K562 (cell line): ENCODE data around the gene CMIP. TPM values are rescaled to one million over a fixed set of nuclear protein-coding genes. Genes with fewer than 3 reads are reported as not detected.

ENCODE experiments used
- ATAC-seq: fragments of 200-7000 bp; cut with Tn5 transposase; 3 replicates; pipeline ENCODE4 v1.9.1; 2020; ENCODE audit warnings: moderate library complexity
- BruUV-seq: library from RNA; stranded (reverse); fragments of 400-500 nt; replicated peaks from 2 replicates; lab custom pipeline; 2021; lab: Mats Ljungman, UMichigan
- CTCF ChIA-PET: fragments of 300-600 bp; formaldehyde crosslinking; extraction: SDS; loops from one replicate; lab custom pipeline; 2021; ENCODE audit warnings: low intra/inter-chr PET ratio; lab: Yijun Ruan, JAX
- POLR2A ChIA-PET: fragments of 300-600, 350-650 bp; sonication (Branson Sonifier 250); formaldehyde crosslinking; extraction: SDS; loops from one replicate; lab custom pipeline; 2021; ENCODE audit warnings: antibody characterized with exemption, inconsistent platforms; lab: Yijun Ruan, JAX
- DNase-seq, 4 experiments: peaks; one replicate each; pipeline versions ENCODE4 v3.0.0 to v3.0.0-alpha.2; 2011 to 2018; ENCODE audit warnings: low spot score in 3 of 4, mixed read lengths in 3 of 4; ENCODE audit errors: extremely low read depth in 1 of 4
- FAIRE-seq: peaks from 2 replicates; lab custom pipeline; 2011; peaks lifted over from hg19 to GRCh38; lab: Jason Lieb, UNC
- H2AFZ ChIP-seq: 2 replicates; pipeline ENCODE4 v1.6.0; 2011; ENCODE audit warnings: low read depth, low read length, control low read depth, inconsistent platforms
- H3K27ac ChIP-seq: fragments of 200-600 bp; 3 replicates; pipeline ENCODE4 v1.8.0; 2011; ENCODE audit warnings: low read depth, mild to moderate bottlenecking, control low read depth, inconsistent platforms, low read length, moderate library complexity, mixed read lengths; ENCODE audit errors: extremely low read depth
- H3K27me3 ChIP-seq, 2 experiments: fragments of 300-600 bp in 1 of 2; 2 replicates in 1 of 2; 3 replicates in 1 of 2; pipeline versions ENCODE4 v1.6.0 to v1.8.0; 2011; ENCODE audit warnings: inconsistent platforms in 2 of 2, low read length in 2 of 2, mild to moderate bottlenecking in 1 of 2, mixed read lengths in 1 of 2, moderate library complexity in 1 of 2; ENCODE audit not compliant: control insufficient read depth in 2 of 2, insufficient read depth in 2 of 2
- H3K36me3 ChIP-seq: fragments of 300-600 bp; 3 replicates; pipeline ENCODE4 v1.8.0; 2011; ENCODE audit warnings: mild to moderate bottlenecking, low read length, inconsistent platforms; ENCODE audit not compliant: control insufficient read depth, insufficient read depth
- H3K4me1 ChIP-seq, 2 experiments: fragments of 200-600 bp in 1 of 2; replicated peaks in 1 of 2; 2 replicates in 1 of 2; 3 replicates in 1 of 2; pipeline versions ENCODE4 v1.5.1 to v1.8.0; 2011; ENCODE audit warnings: inconsistent platforms in 2 of 2, low read length in 2 of 2, mild to moderate bottlenecking in 1 of 2, mixed read lengths in 1 of 2, moderate library complexity in 1 of 2; ENCODE audit not compliant: control insufficient read depth in 2 of 2, insufficient read depth in 2 of 2
- H3K4me2 ChIP-seq: 2 replicates; pipeline ENCODE4 v1.6.1; 2011; ENCODE audit warnings: low read length, control low read depth, inconsistent platforms, mixed read lengths; ENCODE audit not compliant: insufficient read depth
- H3K4me3 ChIP-seq: fragments of 200-600 bp; sonication (generic), shearing (Covaris generic); 2 replicates; pipeline ENCODE4 v1.5.1; 2016; ENCODE audit warnings: control low read depth, inconsistent platforms
- H3K79me2 ChIP-seq: fragments of 200-600 bp; 3 replicates; pipeline ENCODE4 v1.8.0; 2011; ENCODE audit warnings: low read length, inconsistent platforms; ENCODE audit not compliant: control insufficient read depth, insufficient read depth
- H3K9ac ChIP-seq, 2 experiments: 2 replicates each; pipeline versions ENCODE4 v1.6.0 to v1.6.1; 2011; ENCODE audit warnings: low read depth in 2 of 2, low read length in 2 of 2, control low read depth in 1 of 2, inconsistent platforms in 1 of 2, mild to moderate bottlenecking in 1 of 2, mixed read lengths in 1 of 2; ENCODE audit not compliant: insufficient read depth in 1 of 2
- H3K9me1 ChIP-seq: one replicate; pipeline ENCODE4 v1.6.0; 2011; ENCODE audit warnings: inconsistent platforms, mild to moderate bottlenecking, low read length, moderate library complexity; ENCODE audit not compliant: control insufficient read depth, insufficient read depth
- H3K9me3 ChIP-seq: replicated peaks from 2 replicates; pipeline ENCODE4 v1.5.1; 2011; ENCODE audit warnings: low read depth, low read length, inconsistent platforms; ENCODE audit not compliant: control insufficient read depth, insufficient read depth
- H4K20me1 ChIP-seq: replicated peaks from 2 replicates; pipeline ENCODE4 v1.6.1; 2011; ENCODE audit warnings: low read length, inconsistent platforms, mixed read lengths; ENCODE audit not compliant: control insufficient read depth, insufficient read depth
- GTF2B ChIP-seq: IDR thresholded peaks from 2 replicates; pipeline ENCODE4 v1.6.1; 2011; ENCODE audit not compliant: insufficient read length; ENCODE audit errors: extremely low read depth
- POLR2G ChIP-seq: fragments of 200-400 bp; formaldehyde crosslinking; IDR thresholded peaks from 2 replicates; pipeline ENCODE4 v1.6.1; 2017; ENCODE audit warnings: low read depth, mild to moderate bottlenecking, antibody characterized with exemption, low read length, moderate library complexity
- RBM22 ChIP-seq: fragments of 200-400 bp; formaldehyde crosslinking; IDR thresholded peaks from 2 replicates; pipeline ENCODE4 v1.6.1; 2018; ENCODE audit warnings: low read length, low read depth; ENCODE audit not compliant: poor library complexity, severe bottlenecking
- TFAP4 ChIP-seq: sonication (generic); formaldehyde crosslinking; IDR thresholded peaks from 2 replicates; pipeline ENCODE4 v1.8.0; 2022; ENCODE audit warnings: missing genetic modification reagents, mild to moderate bottlenecking, moderate library complexity, borderline replicate concordance
- U2AF1 ChIP-seq: fragments of 200-400 bp; formaldehyde crosslinking; optimal IDR thresholded peaks from 2 replicates; pipeline ENCODE3; 2017; ENCODE audit warnings: mild to moderate bottlenecking, low read depth, low read length, moderate library complexity
- ZBTB33 ChIP-seq: sonication (generic); formaldehyde crosslinking; IDR thresholded peaks from 2 replicates; pipeline ENCODE4 v1.8.1; 2023; ENCODE audit warnings: mild to moderate bottlenecking, missing genetic modification reagents
- ZNF431 ChIP-seq: sonication (generic); formaldehyde crosslinking; IDR thresholded peaks from 2 replicates; pipeline ENCODE4 v1.8.0; 2022; ENCODE audit warnings: mild to moderate bottlenecking, missing genetic modification reagents
- ZNF57 ChIP-seq: fragments of 450-650 bp; formaldehyde crosslinking; IDR thresholded peaks from 2 replicates; pipeline ENCODE4 v1.4.0; 2020; ENCODE audit warnings: mild to moderate bottlenecking, moderate library complexity
- WGBS: fragments of 100-300 bp; shearing (Covaris generic); methylation state at CpG from one replicate; pipeline ENCODE4 v1.1.6; 2016; ENCODE audit warnings: low coverage, mixed read lengths; ENCODE audit not compliant: insufficient coverage; ENCODE audit errors: missing lambda C conversion rate; 5-methylcytosine and 5-hydroxymethylcytosine counted together
- in situ Hi-C: fragments of 300-500 bp; cut with MboI; formaldehyde crosslinking; loops from 4 replicates; pipeline ENCODE4 v1.15.0; 2018; ENCODE audit warnings: inconsistent platforms, mixed read lengths
- intact Hi-C: fragments of 100-400 bp; cut with micrococcal nuclease; formaldehyde crosslinking; loops from 2 replicates; pipeline ENCODE4 v1.14.2; 2022
- polyA plus RNA-seq, 8 experiments: library from polyadenylated mRNA; depleted of rRNA in 4 of 8; stranded (reverse) in 5 of 8; unstranded in 3 of 8; fragments of >200 nt; fragmentation: Nextera tagmentation in 2 of 8; fragmentation: Illumina TruSeq in 1 of 8; extraction: Ambion mirVana in 2 of 8; extraction: Trizol in 1 of 8; gene quantifications; 2 replicates each; pipeline versions ENCODE4 v1.2.1 to v1.2.3, GENCODE V29; 2011 to 2014; ENCODE audit warnings: inconsistent platforms in 1 of 8, missing spikeins in 1 of 8
- total RNA-seq, 7 experiments: library from RNA; depleted of rRNA in 6 of 7; stranded (reverse); fragments of >200 nt in 6 of 7; fragmentation: Illumina TruSeq in 2 of 7; extraction: Trizol in 2 of 7; gene quantifications; 2 replicates each; pipeline versions ENCODE4 v1.2.1 to v1.2.3, GENCODE V29; 2011 to 2021; ENCODE audit warnings: low replicate concordance in 1 of 7

CMIP gene
- total and polyA plus RNA-seq, 9 of the 15 experiments (the other 6 are each of a cell fraction or from before 2014, with no cell fraction given) = 0.94 to 82.5 (median 10.3) TPM

- TF ChIP-seq GTF2B = no peak
Measured at GRCh38 chr16:81609323-81609892, 164.8 kb downstream of the CMIP start (continued).

- no TSS peak for BruUV-seq
- Histone ChIP-seq H3K9ac (no peak overlapping the region), H3K4me3 (no peak overlapping the region), H3K27ac (no peak overlapping the region), H4K20me1 (peaks cover 14% of the 10 kb centered on the region; the same call in 1 of the 2 replicates), H3K4me1 (peaks cover 0 to 8% of the 10 kb centered on the region in 2 experiments; a peak in 2 of 5 replicates), H3K27me3 (no peaks in the 10 kb centered on the region; a peak in 1 of 5 replicates), H3K36me3 (peaks cover 48% of the 10 kb centered on the region; the same call in 2 of the 3 replicates), H2AFZ (no peak overlapping the region), H3K9me1 (no peaks in the 10 kb centered on the region), H3K4me2 (no peak overlapping the region), H3K9me3 (no peaks in the 10 kb centered on the region; the same call in 1 of the 2 replicates), H3K79me2 (peaks cover 14% of the 10 kb centered on the region; the same call in 2 of the 3 replicates)
- FAIRE-seq (no peak), ATAC-seq (peak; percentile 20; the same call in 1 of the 3 replicates), DNase-seq (no peak)
- intact Hi-C loops (no loop called here), in situ Hi-C loops (no loop called here)
- WGBS = 79% methylated on average over 25 of the region's 26 CpGs
- ChIA-PET POLR2A (interaction anchor here (0.6 to 0.7 kb wide), 2 partner anchors 8 to 12 kb away, joined by 3 to 5 read pairs; no protein-coding TSS in a partner anchor), CTCF (no interaction called here)
- TF ChIP-seq TFAP4 (CRISPR knock-in tag) (peak; percentile 56; the same call in 1 of the 2 replicates), RBM22 (peak; percentile 82), U2AF1 (no peak), ZBTB33 (peak; percentile 84), ZNF431 (CRISPR knock-in tag) (no peak), ZNF57 (no peak), POLR2G (peak; percentile 42; the same call in 1 of the 2 replicates)
Measured at GRCh38 chr16:81610144-81610842, 165.7 kb downstream of the CMIP start.
